Measurements from ENCODE around the gene RRBP1.

Gene RRBP1

DNA sequence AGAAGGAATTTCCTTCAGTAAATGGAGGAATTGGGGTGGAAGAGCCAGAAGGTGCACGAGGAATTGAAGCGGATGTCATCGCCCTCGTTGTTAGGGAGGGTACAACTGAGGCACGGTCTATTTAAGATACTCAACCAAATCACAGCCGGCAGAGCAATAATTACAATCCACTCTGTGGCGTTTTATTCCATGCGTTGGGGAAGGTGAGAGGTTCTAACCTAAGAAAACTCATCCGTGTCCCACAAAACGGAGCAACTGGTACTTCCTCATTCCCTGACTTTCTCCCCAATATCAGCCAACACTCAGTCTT, 802 bp upstream of the RRBP1 start:
- DNase-seq = no peak

DNA sequence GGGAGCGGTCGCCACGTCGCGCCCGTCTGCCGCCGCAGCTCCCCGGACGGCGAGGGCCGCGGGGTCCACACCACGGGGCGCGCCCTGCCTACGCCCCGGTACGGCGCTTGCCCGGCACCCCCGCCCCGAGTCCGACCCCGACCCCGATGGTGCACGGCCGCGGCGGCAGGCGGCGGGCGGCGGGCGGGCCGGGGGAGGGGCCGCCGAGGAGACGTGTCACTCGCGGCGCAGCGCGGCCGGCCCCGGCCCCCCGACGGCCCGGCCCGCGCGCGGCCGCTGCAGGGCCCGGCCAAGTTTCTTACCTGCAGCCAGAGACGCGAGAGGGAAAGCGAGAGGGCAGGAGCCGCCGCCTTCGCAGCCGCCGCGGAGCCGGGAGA, 328 bp downstream of the RRBP1 start:
- DNase-seq = no peak

GRCh38 chr20:17680836-17681725, 961 bp downstream of the RRBP1 start:
- DNase-seq = peak; percentile 90

DNA sequence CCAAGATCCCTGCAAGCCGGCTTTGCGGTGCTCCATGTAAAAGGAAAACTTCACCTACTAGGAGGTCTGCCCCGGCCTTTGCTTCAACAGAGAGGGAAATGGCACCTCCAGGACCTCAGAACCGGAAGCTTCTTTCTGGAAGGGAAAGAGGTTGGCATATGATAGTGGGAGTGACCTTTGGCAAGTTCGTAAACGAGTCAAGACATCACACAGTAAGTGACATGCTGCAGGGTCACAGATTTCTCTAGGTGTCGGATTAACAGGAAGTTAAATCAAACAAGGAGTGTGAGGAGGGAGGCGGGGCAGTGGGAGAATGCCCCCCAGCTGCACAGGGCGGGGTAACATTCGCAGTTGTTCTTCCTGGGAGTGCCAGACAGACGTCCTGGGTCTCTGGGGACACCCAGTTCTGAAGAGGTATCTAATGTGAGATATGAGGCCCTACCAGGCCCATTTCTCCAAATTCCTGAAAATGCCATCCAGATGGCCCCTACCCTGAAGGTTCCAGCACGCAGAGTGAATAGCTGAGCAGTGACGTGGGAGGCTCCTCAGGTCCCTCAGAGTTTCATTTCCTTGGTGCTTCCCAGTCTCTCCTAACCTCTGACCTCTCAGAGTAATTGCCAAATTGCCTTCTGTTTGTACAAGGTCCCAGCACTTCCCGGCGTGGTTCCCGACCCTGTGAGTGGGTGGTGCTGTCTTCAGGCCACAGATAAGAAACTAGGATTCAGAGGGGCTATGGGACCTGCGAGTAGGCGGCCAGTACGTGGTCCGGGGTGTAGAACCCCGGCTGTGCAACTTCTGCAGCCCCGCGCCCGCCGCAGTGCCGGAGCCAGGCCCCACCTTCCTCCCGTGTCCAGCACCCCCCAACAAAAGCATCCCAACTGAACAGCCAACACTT, 1.9 kb downstream of the RRBP1 start:
- DNase-seq = peak; percentile 60

- DNase-seq = no peak
Observed at GRCh38 chr20:17678886-17679285, 3.2 kb downstream of the RRBP1 start.

GRCh38 chr20:17678295-17678694, 3.7 kb downstream of the RRBP1 start:
- no peak for DNase-seq

DNA sequence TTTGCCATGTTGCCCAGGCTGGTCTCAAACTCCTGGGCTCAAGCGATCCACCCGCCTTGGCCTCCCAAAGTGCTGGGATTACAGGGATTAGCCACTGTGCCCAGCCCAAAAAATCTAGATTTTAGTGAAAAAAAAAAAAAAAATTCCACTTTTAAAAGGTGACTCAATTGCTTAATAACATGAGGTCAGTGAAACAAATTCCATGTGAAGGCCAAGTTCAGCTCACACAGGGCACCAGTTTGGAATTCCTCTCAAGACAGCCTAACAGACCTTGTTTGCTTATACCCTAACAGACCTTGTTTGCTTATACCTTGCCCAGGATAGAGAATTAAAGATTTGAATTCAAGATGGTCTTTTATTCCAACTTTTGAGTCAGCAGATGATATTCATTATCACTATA, 5.1 kb downstream of the RRBP1 start:
- no peak for DNase-seq

DNA sequence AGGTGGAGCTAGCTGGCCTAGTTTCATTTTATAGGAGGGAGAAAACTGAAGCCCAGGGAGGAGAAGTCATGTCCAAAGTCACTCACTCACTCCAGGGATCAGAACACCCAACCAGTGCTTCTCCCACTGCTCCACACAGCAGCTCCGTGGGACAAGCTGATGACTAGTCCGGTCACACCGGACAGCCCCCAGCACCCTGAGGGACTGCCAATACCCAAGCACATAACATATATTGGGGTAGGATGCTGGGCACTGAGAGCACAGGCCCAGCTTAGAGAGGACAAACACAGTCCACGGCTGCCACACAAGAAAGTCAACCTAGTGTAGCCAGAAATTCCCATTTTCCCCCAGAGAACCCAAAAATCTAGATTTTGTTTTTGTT, 5.7 kb downstream of the RRBP1 start:
- no peak for DNase-seq

- no peak for DNase-seq
Observed at GRCh38 chr20:17675519-17676377, 6.3 kb downstream of the RRBP1 start.

- DNase-seq = no peak
Observed at GRCh38 chr20:17674722-17675518, 7.1 kb downstream of the RRBP1 start.

GRCh38 chr20:17673084-17673483, 9.0 kb downstream of the RRBP1 start:
- DNase-seq = no peak

DNA sequence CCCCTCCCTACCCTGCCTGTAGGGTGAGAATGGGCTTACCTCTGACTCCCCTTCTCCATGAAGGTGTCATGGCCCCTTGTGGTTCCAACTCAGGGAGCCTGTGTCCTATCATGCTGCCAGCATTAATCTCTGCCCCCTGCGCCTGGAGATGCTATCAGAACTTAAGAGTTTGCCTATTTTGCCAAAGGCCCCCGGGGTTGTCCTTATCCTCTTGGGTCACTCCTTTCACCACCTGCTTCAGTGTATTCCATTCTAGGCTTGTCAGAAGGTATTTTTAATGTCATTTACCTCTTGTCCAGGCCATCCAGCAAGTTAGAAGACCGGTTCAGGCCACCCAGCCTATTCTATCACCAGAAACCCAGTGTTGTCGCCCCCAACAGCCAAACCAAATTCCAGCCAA, 10.5 kb downstream of the RRBP1 start:
- no peak for DNase-seq

DNA sequence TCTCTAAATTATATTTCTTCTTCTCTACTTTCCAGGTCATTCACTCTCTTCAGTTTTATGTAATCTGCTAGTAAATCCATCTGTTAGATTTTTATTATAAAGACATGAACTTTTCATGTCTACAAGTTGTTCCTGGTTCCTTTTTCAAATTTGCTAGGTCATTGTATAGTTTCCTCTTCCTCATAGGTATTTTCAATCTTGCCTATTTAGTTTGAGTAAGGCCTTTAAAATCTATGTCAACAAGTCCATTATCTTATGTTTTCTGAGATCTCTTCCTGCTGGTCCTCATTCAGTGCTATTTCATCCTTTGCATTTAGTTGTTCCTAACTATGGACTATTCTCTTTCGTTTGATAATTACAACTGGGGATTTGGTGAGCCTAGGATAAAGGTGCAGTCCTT, 11.0 kb downstream of the RRBP1 start:
- DNase-seq = no peak

DNA sequence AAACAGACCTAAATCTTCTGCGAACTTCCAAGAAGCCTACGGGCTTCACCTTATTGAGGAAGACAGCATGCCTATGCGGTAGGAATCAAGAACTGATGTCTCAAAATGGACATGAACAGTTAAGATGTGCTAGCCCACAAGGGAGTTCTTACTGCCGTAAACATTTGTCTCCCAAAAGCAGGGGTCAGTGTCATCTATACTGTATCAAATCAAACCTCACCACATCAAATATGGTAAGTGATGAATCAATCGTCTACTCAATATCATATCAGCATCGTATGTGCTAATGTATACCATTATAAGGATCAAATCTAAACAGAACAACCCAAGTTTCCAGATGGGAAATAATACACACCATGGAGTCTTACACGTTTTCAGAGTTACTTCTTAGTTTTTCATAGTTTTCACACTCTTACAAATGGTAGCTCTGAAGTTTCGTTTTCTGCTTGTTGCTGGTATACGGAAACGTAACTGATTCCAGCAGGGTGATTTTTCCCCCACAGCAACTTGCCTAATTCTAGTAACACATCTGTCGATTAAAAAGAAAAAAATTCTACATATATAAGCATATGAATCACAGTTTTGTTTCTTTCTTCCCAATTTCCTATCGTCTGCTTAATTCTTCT, 12.6 kb downstream of the RRBP1 start:
- no peak for DNase-seq

- DNase-seq = no peak
Observed at GRCh38 chr20:17668432-17668831, 13.6 kb downstream of the RRBP1 start.

- DNase-seq = no peak
Observed at GRCh38 chr20:17667445-17667844, 14.6 kb downstream of the RRBP1 start.

- no peak for DNase-seq
Observed at GRCh38 chr20:17666481-17666880, 15.6 kb downstream of the RRBP1 start.

DNA sequence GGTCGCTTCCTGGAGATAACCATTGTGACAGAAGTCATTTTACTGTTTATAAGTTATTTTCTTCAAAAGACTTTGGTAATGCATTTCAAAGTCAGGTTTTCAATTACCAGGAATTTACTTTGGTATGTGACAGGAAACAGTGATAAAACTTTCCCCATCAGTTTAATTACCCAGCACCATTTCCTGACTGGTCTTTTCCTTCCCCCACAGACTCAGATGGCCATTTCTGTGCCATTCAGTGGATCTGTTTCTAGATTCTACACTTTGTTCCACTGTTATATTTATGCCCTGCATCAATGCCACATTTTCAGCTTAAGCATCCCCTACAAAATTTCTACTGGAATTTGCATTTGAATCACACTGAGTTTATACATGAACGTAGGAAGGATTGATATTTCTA, 16.3 kb downstream of the RRBP1 start:
- DNase-seq = no peak

DNA sequence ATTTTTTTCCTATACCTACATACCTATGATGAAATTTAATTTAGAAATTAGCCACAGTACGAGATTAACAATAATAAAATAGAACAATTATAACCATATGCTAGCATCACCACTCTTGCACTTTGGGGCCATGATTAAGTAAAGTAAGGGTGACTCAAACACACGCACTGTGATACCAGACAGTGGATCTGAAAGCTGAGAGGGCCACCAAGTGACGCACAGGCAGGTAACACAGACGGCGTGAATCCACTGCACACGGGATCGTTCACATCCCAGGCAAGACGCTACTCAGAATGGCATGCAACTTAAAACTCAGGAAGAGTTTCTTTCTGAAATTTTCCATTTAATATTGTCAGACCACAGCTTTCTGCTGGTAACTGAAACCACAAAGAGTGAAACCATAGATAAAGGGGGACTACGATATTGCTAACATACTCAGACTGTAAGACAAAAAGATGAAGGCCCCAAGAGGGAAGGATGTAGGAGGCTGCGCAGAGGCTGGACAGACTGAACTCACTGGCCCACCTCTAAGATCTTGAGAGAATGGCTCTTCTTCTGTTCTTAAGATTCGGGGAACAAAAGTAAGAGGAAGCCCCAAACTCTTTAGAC, 17.9 kb downstream of the RRBP1 start:
- DNase-seq = no peak

GRCh38 chr20:17663486-17663885, 18.6 kb downstream of the RRBP1 start:
- DNase-seq = no peak

GRCh38 chr20:17663040-17663399, 19.0 kb downstream of the RRBP1 start:
- no peak for DNase-seq

Measured in activated CD8-positive, alpha-beta memory T cell treated with anti-CD3 and anti-CD28 coated beads for 24 hours (primary cell).